DND-41 (cell line): ENCODE measurements around the gene CFAP107.
"Not testable (repeated sequence)": the region's sequence is repeated elsewhere in the genome, so short reads cannot be mapped to it uniquely, and the experiment has no call there.

Experiments
- ATAC-seq: fragments of 200-7000 bp; cut with Tn5 transposase; 3 replicates; pipeline ENCODE4 v1.9.1; 2021; ENCODE audit warnings: low read depth; ENCODE audit not compliant: insufficient read depth
- DNase-seq: peaks from one replicate; pipeline ENCODE4 v3.0.0-alpha.2; 2020
- H2AFZ ChIP-seq: 2 replicates; pipeline ENCODE4 v1.6.0; 2012; ENCODE audit warnings: low read depth, low read length
- H3K27ac ChIP-seq: 2 replicates; pipeline ENCODE4 v1.5.1; 2012; ENCODE audit warnings: low read length, inconsistent platforms
- H3K27me3 ChIP-seq: fragments of 200-600 bp; sonication (generic); 2 replicates; pipeline ENCODE4 v1.6.0; 2012; ENCODE audit warnings: low read length, mild to moderate bottlenecking, inconsistent platforms; ENCODE audit not compliant: insufficient read depth, poor library complexity
- H3K36me3 ChIP-seq: 2 replicates; pipeline ENCODE4 v1.5.1; 2012; ENCODE audit warnings: low read length, inconsistent platforms; ENCODE audit not compliant: insufficient read depth
- H3K4me1 ChIP-seq: 2 replicates; pipeline ENCODE4 v1.5.1; 2012; ENCODE audit warnings: mild to moderate bottlenecking, low read length; ENCODE audit not compliant: insufficient read depth
- H3K4me2 ChIP-seq: 2 replicates; pipeline ENCODE4 v1.6.0; 2012; ENCODE audit warnings: mild to moderate bottlenecking, moderate library complexity, low read length, inconsistent platforms; ENCODE audit not compliant: insufficient read depth
- H3K4me3 ChIP-seq, 2 experiments: fragments of 200-600 bp in 1 of 2; shearing (Covaris generic) in 1 of 2; 2 replicates each; pipeline ENCODE4 v1.5.1; 2012 to 2016; ENCODE audit warnings: inconsistent platforms in 2 of 2, low read length in 2 of 2, mild to moderate bottlenecking in 2 of 2, low read depth in 1 of 2, moderate library complexity in 1 of 2
- H3K79me2 ChIP-seq: 2 replicates; pipeline ENCODE4 v1.6.0; 2012; ENCODE audit warnings: low read length, inconsistent platforms; ENCODE audit not compliant: insufficient read depth
- H3K9ac ChIP-seq: 2 replicates; pipeline ENCODE4 v1.6.0; 2012; ENCODE audit warnings: low read depth, mild to moderate bottlenecking, inconsistent platforms, low read length, moderate library complexity
- H3K9me3 ChIP-seq: 2 replicates; pipeline ENCODE4 v1.5.1; 2012; ENCODE audit warnings: low read length, moderate library complexity, mild to moderate bottlenecking, inconsistent platforms; ENCODE audit not compliant: insufficient read depth, severe bottlenecking
- H4K20me1 ChIP-seq: 2 replicates; pipeline ENCODE4 v1.6.0; 2012; ENCODE audit warnings: low read length; ENCODE audit not compliant: insufficient read depth
- EZH2 ChIP-seq: IDR thresholded peaks from 3 replicates; pipeline ENCODE4 v1.6.1; 2012; ENCODE audit warnings: borderline replicate concordance, low read depth, mild to moderate bottlenecking, moderate library complexity, low read length, inconsistent platforms; ENCODE audit not compliant: severe bottlenecking
- TF ChIP-seq, protein P1 (sequence below): IDR thresholded peaks from 2 replicates; pipeline ENCODE4 v1.5.1; 2012; ENCODE audit warnings: borderline replicate concordance, low read length, moderate library complexity, mild to moderate bottlenecking; ENCODE audit not compliant: poor library complexity, severe bottlenecking; ENCODE audit errors: extremely low read depth

CFAP107 gene

DNA sequence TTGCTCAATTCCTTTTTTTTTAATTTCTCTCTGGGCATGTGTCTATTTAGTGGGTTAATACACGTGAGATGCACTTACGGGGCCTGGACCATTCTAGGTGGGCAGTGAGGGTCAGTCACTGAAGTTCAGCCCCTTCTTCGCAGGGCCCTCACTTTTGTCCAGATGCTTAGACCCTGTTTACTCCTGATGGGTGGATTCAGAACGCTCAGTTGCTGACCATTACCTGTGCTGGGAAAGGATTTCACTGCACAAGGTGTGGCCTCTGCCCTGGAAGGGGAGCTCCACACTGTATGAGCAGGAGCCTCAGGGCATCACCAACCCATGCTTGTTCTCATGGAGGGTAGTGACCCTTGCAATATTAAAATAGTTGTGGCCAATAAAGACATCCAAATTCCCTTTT is 32.1 kb downstream of the CFAP107 start:
- no peak for TF ChIP-seq EZH2
- TF ChIP-seq, protein P1, sequence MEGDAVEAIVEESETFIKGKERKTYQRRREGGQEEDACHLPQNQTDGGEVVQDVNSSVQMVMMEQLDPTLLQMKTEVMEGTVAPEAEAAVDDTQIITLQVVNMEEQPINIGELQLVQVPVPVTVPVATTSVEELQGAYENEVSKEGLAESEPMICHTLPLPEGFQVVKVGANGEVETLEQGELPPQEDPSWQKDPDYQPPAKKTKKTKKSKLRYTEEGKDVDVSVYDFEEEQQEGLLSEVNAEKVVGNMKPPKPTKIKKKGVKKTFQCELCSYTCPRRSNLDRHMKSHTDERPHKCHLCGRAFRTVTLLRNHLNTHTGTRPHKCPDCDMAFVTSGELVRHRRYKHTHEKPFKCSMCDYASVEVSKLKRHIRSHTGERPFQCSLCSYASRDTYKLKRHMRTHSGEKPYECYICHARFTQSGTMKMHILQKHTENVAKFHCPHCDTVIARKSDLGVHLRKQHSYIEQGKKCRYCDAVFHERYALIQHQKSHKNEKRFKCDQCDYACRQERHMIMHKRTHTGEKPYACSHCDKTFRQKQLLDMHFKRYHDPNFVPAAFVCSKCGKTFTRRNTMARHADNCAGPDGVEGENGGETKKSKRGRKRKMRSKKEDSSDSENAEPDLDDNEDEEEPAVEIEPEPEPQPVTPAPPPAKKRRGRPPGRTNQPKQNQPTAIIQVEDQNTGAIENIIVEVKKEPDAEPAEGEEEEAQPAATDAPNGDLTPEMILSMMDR = no peak
- DNase-seq = no peak

DNA sequence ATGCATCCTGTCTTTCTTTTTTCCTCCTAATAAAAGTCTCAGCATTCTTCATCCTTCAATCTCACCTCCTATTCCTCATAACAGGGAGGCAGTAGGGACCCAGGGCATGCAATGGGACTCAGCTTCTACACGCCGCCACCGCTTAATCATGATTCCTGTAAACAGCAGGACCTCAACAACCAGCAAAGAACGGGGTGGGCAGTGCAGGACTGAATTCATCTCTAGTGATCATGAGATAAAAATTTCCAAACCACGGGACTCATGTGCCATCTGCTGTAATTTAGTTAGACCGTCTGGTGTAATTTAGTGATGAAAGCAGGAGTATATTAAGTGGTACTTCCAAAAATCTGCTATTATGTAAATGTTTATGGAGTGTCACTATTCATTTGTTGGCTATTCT is 32.9 kb downstream of the CFAP107 start:
- no peak overlapping the region for H3K27ac ChIP-seq
- no peaks in the 10 kb centered on the region for H3K27me3 ChIP-seq
- no peak overlapping the region for H3K4me2 ChIP-seq
- H3K4me3 ChIP-seq = no peak overlapping the region
- ATAC-seq (no peak), DNase-seq (no peak)
- TF ChIP-seq EZH2 = no peak
- TF ChIP-seq, protein P1 = no peak
- no peaks in the 10 kb centered on the region for H3K36me3 ChIP-seq
- no peaks in the 10 kb centered on the region for H3K9me3 ChIP-seq
- no peaks in the 10 kb centered on the region for H3K4me1 ChIP-seq
- H3K9ac ChIP-seq = no peak overlapping the region
- H4K20me1 ChIP-seq = no peaks in the 10 kb centered on the region
- H2AFZ ChIP-seq = no peak overlapping the region
- no peaks in the 10 kb centered on the region for H3K79me2 ChIP-seq

More for the DNA sequence above, 32.1 kb downstream of the CFAP107 start:
- H3K9ac ChIP-seq = no peak overlapping the region
- H3K27me3 ChIP-seq = no peaks in the 10 kb centered on the region
- no peaks in the 10 kb centered on the region for H3K4me1 ChIP-seq
- no peaks in the 10 kb centered on the region for H3K36me3 ChIP-seq
- no peaks in the 10 kb centered on the region for H4K20me1 ChIP-seq
- no peak overlapping the region for H2AFZ ChIP-seq
- H3K4me3 ChIP-seq = no peak overlapping the region
- no peaks in the 10 kb centered on the region for H3K79me2 ChIP-seq
- H3K9me3 ChIP-seq = no peaks in the 10 kb centered on the region
- H3K4me2 ChIP-seq = no peak overlapping the region
- no peak overlapping the region for H3K27ac ChIP-seq
- no peak for ATAC-seq

DNA sequence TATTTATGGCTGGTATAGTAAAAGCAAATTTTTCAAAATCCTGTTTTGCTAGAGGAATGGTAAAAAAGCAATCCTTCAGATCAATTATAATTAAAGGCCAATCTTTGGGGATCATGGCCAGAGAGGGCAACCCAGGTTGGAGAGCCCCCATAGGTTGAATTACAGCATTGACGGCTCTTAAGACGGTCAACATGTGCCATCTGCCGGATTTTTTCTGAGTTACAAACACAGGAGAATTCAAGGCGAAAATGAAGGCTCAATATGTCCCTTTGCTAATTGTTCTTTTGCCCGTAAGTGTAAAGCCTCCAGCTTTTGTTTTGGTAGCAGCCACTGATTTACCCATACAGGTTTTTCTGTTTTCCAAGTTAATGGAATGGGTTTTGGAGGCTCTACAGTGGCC is 35.5 kb downstream of the CFAP107 start:
- not testable (repeated sequence) for H3K4me2 ChIP-seq, DNase-seq, H3K36me3 ChIP-seq, H3K4me1 ChIP-seq, H3K9me3 ChIP-seq, ATAC-seq, H3K27me3 ChIP-seq, H3K27ac ChIP-seq, H3K4me3 ChIP-seq, H4K20me1 ChIP-seq, H3K79me2 ChIP-seq, H3K9ac ChIP-seq, H2AFZ ChIP-seq

DNA sequence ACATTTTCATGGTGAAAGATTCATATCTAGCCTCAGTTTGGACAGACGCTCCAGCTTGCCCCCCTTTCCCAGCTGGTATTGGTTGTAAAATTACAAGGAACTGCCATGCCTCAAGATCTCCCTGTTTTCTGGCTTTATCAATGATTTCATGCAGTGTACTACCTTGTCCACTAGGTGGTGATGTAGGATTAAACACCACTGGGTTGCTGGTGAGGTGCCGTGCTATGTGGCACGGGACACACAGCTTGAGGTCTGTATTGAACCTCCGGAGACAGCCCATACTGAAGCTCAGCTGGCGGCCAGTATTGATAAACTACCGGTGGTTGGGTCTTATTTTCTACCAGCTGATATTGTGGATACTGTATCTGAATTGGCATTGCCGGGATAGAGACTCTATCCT is 37.8 kb downstream of the CFAP107 start:
- H3K4me1 ChIP-seq, DNase-seq, H3K4me3 ChIP-seq, H3K27me3 ChIP-seq, H3K27ac ChIP-seq, H3K36me3 ChIP-seq, H4K20me1 ChIP-seq, ATAC-seq, H3K9ac ChIP-seq, H2AFZ ChIP-seq, H3K79me2 ChIP-seq, H3K4me2 ChIP-seq, H3K9me3 ChIP-seq: not testable (repeated sequence)
- TF ChIP-seq, protein P1 = peak; percentile 23

DNA sequence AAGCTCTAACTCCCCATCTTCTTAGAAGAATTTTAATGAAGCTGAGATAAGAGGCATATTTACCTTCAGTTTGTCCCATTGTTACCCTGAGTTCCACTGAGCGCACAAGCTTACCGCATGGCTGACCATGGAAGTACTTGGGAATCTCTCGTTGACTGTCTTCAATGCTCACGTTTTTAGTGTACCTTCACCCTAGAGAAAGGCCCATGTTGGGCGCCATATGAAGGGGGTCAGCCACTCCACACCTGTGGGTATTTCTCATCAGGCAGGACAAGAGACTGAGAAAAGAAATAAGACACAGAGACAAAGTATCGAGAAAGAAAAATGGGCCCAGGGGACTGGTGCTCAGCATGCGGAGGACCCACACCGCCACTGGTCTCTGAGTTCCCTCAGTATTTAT is 38.7 kb downstream of the CFAP107 start:
- not testable (repeated sequence) for H3K9ac ChIP-seq, H3K4me2 ChIP-seq, H3K27me3 ChIP-seq, ATAC-seq, H3K79me2 ChIP-seq, H3K4me1 ChIP-seq, H4K20me1 ChIP-seq, H3K36me3 ChIP-seq, H3K4me3 ChIP-seq, H3K27ac ChIP-seq, H2AFZ ChIP-seq, H3K9me3 ChIP-seq
- peak; percentile 16 for DNase-seq

DNA sequence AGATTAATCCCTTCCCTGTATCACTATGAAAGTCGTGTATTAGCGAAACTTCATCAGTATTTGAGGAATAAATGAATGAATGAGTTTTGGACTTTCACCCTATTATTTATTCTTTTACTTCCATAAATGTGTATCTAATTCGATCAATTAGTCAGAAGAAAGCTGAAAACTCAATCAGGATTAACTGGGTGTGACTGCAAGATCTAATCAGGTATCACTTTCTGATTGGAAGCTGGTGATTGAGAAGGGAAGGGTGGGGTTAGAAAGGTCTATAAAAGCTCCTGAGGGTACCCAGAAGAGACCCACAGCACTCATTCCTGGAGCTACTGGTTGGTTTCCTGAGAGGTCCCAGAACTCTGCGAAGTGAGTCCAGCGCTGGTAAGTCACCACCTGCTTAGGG is 45.1 kb downstream of the CFAP107 start, which contains the start of gene PRAMEF1:
TSS of gene PRAMEF1 (plus strand) at position 301 of the 400 bp plus-strand sequence. CDS start 1,831 bp downstream, outside the sequence.
- H3K79me2 ChIP-seq, H4K20me1 ChIP-seq, ATAC-seq, H2AFZ ChIP-seq, H3K27ac ChIP-seq, H3K9me3 ChIP-seq, H3K9ac ChIP-seq, H3K27me3 ChIP-seq, H3K4me2 ChIP-seq, H3K4me1 ChIP-seq, H3K4me3 ChIP-seq, DNase-seq, H3K36me3 ChIP-seq: not testable (repeated sequence)
